NCI-H510A (cell line): ENCODE results near the gene TMEM86B.

Experiments used
- DNase-seq: peaks from one replicate; lab custom pipeline; 2025; lab: John Stamatoyannopoulos, UW

Gene TMEM86B

DNA sequence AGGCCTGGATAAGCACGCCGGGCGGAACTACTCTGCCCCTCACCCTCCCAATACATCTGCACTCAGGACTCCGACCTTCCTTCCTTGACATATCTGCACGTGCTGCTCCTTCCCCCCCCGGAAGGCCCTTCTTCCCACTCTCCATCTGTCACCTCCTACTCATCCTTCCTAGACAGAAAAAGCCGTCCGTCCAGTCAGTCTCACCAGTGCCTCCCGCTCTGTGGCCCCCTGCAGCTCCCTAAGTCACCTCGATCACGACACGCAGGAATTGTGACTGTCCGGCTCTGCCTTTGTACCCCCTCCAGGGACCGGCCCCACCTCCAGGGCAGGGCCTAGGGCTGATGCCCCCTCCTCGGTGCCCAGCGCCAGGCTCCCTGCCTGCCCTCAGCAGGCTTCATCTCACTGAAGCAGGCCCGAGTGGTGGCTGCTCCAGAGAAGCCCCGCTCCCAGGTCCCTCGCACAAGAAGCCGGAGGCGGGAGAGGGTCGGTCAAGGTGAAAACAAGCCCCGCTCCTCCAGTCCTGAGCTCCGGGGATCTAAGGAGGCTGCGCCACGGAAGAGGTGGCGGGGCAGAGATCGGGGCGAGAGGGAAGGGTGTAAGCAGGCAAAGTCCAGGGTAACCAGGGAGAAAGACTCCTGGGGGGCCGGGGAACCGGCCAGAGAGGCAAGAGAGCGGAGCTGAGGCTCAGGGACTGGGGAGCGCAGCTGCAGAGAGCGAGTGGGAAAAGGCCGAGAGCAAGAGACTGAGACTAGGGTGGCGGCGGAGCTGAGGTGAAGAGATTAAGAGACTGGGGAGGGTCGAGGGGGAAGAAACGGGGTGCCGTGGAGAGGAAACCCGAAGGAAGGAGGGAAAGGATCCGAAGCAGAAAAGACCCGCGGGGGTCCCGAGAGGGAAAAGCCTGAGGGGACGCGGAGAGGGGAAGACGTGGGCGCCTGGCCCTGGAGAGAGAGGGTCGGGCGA, 29.2 kb upstream of the TMEM86B start:
- no peak for DNase-seq

DNA sequence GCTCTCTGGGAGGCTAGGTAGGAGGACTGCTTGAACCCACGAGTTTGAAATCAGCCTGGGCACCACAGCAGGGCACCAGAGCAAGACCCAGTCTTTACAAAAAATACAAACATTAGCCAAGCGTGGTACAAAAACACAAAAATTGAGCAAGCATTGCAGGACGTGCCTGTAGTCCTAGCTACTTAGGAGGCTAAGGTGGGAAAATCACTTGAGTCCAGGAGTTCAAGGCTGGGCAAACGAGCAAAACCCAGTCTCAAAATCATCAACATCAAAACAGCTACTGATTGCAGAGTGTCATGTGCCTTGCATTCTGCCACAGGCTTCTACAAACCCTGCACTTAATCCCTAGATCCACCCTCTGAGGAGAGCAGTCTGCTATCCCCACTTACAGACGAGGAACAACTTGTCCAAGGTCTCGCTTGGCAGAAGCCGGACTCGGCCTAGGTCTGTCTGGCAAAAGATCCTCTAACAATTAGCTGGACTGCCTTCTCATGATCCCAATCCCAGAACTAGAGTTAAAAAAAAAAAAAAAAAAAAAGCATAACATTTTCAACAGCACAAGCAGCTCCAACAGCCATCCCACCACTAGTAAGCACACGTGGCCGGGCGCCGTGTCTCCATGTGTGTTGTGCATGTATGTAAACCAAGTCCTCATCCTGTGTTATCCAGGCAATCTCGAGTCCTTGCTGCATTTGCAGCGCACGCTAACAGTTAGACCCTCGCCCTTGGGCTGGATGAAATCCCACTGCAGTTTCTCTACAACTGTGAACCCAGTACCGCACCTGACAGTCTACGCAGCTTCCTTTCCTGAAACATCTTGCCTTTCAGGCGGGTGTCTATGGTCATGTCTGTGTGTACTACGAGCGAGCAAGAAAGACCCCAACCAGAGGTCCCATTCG, 28.2 kb upstream of the TMEM86B start:
- DNase-seq: no peak

DNA sequence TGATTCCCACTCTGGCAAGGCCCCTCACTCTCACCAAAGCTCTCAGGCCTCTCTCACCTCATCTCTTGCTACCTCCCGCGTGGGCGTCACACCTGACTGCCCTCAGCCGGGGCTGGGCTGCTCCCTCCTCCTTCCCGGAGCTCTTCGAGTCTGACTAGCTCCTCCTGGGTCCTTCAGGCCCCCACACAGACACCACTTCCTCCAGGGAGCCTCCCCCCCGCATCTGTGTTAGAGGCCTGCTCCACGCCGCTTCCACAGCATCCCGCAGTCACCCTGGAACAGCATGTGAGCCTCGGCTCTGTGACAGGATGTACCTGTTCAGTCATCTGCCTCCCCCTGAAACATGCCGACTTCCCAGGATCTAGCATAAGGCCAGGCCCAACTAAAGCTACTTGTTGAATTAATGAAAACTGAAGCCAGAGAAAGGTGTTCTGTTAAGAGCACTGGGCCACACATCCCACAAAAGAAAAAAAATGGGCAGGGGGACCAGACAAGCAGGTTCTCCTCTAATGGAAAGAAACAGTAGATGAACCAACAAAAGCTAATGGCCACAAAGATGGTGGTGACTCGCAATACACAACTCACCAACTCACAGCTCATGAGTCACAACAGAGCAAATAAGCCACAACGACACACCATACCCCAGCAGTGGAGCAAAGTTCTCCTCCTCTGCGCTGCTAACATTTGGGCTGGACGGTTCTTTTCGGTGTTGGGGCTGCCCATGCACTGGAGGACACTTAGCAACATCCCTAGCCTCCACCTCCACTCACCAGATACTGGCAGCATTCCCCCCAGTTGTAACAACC, 27.3 kb upstream of the TMEM86B start:
- DNase-seq: no peak

DNA sequence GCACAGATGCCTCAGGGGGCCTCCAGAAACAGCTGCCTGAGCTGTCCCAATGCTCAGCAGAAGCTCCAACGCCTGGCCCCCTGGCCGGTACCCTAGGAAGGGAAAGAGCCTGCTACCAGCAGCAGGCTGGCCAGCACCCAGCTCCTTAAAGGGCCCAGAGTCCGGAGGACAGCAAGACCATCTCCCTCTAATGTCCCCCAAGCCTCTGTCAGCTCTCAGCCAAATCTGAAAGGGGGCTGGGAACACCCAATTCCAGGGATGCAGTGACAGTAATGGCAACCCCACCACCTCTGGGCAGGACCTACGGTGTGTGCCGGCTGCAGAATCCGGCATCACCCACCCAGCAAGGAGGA, 26.0 kb upstream of the TMEM86B start:
- no peak for DNase-seq

DNA sequence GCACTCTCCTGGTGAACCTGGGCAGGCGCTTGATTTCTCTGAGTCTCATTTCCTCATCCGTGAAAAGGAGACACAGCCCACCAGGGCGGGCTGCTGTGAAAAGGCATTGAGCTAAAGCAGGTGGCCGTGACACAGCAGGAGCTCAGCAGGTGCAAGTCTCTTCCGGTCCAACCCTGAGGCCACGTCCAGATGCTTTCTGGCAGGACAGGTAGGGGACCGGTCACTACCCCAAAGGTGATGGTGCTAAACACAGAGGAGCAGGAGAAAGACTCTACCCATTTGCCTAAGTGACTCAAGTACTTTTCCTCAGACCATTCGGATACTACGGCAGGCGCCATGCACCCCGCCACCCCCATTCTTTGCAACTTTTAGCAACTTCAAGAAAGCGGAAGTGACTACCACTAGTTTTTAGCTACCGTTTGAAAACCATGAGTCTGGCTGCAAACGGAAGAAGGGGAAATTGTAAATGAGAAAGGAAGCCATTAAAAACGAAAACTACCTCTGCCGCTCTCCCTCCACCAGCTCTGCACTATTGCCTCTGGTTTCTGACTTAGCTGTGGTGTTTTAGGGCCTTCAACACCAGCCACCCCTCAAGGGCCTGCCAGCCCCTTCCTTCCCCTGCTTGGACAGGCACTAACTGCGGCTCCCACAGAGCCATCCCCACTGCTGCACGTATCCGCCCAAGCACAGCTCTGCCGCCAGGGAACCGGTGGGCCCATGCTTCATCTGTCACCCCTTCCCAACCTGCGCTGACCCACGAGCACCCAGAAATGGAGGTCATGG, 25.5 kb upstream of the TMEM86B start:
- peak; percentile 72 for DNase-seq

DNA sequence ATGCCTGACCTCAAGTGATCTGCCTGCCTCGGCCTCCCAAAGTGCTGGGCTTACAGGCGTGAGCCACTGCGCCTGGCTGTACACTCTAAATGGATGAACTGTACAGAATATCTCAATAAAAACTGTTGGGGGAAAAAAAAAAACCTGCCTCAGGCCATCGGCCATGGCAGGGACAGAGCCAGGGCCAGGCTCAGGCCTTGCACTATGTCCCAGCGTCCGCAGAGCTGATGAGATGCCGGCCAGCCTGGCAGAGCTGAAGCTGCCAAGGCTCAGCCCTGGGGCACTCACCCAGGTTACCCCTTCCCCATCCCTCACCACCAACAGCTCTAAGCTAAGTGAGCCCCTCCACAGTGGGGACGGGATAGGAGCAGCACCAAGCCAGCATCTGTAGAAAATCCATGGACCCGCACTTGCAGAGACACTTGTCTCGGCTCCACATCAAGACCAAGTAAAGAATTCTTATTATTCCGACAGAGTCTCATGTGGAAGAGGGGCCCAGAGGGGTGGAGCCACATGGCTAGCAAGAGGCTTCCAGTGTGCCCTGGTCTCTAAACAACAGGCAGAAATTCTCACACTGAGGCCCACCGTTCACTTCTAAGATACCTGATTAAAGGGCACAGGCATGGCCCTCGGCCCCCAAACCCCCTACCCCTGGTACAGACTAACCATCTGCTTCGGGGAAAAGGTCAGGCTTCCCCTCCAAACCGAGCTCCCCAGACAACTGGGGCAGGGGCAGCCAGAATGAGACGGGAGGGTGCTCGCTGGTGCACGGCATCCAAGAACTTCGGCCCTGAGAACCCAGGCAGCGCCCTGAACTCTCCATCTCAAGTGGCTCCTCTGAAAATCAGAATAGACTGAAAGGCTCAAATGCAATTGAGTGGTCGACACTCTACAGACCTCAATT, 24.4 kb upstream of the TMEM86B start:
- no peak for DNase-seq

DNA sequence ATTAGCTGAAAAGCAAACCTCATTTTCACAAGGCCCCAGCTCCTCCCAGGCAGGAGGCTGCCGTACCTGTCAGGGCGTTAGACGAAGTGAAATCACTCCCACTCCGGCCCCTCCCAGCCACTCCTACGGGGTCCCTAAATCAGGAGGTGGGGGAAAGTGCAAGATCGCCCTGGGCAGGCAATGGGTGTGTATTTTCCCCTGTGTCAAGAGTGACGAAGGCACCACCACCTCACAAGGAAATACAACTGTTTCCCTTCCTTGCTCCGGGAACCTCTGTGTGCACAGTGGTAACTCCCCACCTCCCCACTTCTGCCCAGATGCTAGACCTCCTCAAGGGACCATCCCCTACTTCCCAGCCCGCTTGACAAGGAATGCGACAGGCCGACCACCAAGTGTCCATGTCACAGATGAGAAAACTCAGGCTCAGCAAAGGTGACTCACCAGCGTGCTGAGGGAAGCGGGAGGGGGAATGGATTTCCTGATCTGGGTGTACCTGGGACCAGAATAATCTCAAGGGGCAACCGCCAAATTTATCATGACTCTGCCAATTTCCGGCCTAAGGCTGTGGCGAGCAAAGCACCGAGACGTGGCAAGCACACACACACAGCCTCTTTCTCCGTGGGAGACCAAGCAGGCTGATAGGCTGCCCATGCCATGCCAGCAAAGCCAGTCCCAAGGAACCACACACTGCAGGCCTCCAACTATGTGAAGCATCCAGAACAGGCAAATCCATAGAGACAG, 22.9 kb upstream of the TMEM86B start:
- DNase-seq: no peak

DNA sequence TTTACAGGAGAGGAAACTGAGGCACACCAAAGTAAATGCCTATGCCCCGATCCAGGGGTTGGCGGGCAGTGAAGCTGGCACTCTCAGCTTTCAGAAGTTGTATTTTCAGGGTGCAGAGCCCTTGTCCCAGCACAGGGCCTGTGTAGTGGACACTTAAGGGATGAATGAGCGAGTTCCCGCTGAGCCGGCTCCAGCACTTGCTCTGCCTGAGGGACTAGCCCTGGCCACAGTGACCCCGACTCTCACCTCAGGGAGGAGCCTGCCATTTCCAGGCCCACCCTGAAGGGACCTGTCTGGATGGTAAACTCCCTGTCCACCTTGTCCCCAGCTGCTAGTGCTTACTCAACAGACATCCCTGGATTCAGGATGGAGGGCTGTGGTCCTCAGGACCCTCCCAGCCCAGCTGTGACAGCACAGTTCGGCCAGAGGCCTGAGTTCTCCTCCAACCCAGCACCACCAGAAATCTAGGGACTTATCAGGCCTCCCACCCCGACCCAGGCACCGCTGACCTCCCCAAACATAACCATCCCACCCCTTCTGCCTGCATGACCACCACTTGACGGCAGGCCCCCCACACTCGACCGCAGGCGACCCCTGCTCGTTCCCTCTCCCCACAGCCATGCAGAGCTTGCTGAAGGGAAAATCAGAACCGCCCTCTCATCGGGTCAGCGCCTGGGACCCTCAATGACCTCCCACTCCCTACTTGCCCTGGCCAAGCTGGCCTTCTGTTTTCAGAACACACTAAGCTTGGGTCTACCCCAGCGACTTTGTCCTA, 21.9 kb upstream of the TMEM86B start:
- no peak for DNase-seq

DNA sequence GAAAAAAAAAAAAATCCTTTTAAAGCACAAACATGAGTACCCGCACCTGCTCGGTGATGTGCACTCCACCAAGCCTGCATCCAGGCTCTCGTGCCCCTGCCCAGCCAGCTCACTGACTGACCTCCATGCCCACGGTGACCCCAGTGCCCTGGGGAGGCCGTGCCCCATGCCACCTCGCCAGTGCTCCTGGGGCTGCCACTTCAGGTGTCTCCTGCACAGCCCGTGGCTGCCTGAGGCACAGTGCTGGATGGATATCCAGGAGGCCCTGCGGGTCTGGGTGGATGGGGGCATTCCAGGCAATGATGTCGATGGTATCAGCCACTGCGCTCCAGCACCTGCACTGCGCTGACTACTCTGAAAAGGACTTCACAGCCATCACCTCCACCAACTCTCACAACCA, 21.3 kb upstream of the TMEM86B start:
- DNase-seq: no peak

DNA sequence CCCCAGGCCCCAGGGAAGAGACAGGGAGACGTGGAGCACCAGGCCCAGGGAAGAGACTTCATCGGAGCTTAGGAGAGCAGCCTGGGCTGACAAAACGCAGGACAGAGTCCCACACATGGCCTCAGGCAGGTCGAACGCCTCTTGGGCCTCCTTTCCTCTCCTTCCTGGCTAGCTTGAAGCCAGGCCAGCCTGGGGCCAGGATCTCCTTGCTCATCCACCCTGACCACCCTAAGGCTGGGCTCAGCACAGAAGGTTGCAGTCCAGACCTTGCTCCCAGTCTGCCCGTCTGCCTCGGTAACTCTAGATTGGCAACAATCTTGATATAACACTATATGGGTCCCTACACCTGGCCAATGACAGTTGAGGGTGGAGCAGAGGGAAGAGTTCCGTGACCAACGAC, 20.1 kb upstream of the TMEM86B start:
- DNase-seq: no peak

DNA sequence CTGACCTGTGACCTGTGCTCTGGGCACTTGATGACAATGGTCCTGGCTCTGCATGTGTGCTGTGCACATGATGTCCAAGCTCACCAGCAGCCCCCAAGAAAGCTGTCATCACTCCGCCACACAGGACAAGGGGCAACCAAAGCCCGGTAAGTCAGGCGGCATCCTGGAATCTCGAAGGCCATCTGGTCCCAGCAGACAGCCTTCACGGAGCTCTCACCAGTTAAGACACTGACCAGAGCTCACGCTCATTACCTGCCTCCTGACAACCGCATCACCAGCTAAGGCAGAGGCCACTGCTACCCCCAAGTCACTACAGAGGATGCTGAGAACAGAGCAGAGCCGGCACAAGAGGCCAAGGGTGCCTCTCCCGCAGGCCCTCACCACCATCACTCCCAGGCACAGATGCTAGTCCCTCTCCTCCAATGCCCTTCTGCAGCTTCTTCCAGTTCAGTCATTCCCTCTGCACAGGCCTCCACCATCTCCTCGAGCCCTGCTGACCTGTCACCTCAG, 19.7 kb upstream of the TMEM86B start:
- no peak for DNase-seq

DNA sequence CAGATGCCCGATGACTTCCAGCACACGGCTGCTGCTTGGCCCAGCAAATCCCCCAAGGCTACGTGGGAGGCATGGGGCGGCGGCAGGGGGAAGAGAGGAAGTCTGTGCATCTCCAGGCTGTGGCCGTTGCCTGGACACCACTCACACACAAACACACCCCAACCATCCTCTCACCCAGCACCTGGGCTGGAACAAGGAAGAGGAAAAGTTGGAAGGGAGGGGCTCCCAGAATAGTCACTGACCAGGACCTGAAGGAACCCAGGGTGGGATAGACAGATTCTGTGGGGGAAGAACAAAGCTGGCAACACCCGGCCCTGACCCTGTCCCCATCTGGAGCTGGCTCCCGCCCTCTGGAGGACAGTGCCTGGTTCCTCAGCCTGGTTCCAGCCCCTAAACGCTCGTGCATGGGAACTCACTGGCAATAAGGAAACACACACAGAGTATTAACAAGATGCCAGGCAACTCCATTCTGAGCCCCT, 19.1 kb upstream of the TMEM86B start:
- DNase-seq: no peak

DNA sequence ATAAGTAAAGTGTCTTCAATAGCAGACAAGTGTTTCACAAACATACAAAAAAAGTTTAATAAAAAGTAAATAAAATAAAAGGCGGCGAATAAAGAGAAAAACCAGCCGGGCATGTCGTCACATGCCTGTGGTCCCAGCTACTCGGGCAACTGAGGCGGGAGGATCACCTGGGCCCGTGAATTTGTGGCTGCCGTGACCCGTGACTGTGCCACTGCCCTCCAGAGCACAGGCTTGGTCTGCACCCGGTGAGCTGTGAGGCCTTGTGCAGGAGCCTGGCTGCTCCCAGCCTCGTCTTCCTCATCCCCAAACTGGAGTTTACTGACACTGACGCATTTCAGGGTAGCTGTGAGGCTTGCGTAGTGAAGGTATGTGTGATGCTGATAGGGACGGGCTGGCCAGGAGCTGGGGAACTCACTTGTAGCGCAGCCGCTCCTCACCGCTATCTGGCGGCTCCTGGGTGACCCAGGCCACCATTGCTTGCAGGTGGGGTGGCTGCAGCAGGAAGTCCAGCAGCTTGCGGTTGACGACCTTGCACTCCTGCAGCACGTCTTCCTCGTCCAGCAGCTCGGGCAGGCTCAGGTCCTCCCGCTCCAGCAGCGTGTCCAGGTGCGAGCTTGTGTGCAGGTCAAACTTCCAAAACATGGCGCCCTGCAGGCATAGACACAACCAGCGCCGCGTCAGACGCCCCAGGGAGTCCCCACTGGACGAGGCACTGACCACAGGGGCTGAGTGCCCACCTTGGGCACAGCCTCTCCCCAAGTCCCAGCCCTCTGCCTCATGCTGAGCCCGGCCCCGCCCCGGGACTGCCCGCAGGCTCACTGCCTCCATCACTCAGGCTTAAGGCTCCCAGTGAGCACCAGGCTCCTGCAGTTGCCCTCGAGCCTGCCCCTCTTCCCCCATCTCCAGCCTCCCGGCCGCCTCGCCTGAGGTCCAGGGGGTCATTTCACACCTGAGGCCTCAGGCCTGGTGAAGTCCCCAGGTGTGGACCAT, 18.2 kb upstream of the TMEM86B start:
- DNase-seq: no peak

DNA sequence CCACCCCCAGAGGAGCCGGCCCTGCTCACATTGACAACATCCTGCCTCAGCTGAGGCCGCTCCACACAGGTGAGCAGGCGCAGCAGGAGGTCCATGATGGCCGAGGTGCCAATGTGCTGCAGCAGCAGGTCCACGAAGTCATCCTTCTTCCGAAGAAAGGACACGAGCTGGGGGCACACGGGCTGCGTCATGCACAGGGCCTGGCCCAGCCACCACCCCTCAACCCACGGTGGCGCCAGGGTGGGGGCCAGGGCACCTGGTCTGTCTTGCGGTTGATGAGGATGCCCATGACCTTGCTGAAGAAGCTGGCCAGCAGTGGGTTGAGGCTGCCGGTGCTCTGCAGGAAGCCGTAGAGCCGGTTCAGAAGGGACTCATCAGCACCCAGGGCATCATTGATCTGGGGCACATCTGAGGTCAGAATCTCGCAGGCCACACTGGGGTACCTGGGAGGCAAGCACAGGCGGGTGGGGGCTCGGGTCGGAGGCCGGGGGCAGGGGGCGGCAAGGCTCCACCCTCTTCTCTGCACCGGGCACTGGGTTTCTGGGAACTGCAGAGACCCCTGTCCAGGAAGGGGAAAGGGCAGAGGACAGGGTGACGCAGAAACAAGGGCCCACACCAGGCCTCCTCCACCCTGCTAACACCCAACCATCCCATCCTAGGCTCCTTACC, 16.8 kb upstream of the TMEM86B start:
- no peak for DNase-seq

DNA sequence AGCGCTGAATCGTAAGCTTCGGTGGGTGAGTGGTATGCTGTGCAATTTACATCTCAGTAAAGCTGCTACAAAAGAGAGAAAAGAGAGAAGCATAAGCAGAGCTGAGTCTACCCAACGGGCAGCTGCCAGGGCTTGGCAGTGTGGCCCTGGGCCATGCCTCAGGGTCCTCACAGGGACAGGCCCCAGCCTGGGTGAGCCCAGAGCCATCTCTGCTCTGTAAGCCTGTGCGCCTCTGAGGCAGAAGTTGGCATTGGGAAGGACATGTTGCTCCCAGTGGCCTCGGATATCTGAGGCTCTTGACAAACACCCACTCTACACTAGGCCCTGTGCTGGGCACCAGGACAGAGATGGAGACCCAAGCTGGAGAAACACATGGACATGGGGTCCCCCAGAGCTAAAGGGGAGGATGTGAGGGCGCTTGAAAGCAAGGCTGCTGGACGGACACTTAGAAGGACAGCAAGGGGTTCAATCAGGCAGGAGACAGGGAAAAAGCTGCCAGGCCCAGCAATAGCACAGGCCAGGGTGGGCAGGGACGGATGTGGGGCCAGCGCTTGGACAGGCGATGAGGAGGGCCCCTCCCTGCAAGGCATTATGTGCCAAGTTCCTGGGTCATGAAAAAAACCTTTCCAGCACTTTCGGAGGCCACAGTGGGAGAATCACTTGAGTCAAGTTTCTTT, 15.6 kb upstream of the TMEM86B start:
- no peak for DNase-seq

DNA sequence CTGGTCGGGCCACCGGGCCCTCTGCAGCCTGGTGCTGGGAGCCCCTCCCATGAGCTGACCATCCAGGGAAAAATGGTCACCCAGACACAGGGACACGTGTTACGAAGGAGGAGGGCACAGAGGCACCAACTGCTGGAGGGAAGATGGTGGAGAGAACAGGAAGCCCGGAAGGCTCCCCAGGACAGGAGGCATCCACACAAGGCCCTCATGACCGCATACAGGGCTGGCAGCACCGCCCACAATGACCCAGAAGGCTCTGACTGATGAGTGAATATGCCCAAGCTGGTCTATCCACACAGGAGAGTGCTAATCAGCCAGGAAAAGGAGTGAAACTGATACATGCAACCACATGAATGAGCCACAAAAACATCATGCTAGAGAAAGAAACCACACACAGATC, 14.0 kb upstream of the TMEM86B start:
- no peak for DNase-seq
